Hepatocyte (in vitro differentiated cells): ENCODE results near the gene PRDX6. TPM values are rescaled to one million over a fixed set of nuclear protein-coding genes. Genes with fewer than 3 reads are reported as not detected.

Source experiments
- DNase-seq: peaks from one replicate; pipeline ENCODE4 v3.0.0-alpha.2; 2016; ENCODE audit warnings: low spot score
- H2AFZ ChIP-seq: fragments of 200-600 bp; sonication (generic); 2 replicates; pipeline ENCODE4 v1.6.0; 2016; ENCODE audit warnings: antibody characterized with exemption, mild to moderate bottlenecking
- H3K27ac ChIP-seq: fragments of 200-600 bp; sonication (generic); 2 replicates; pipeline ENCODE4 v1.5.1; 2016; ENCODE audit warnings: mild to moderate bottlenecking
- H3K27me3 ChIP-seq: fragments of 200-600 bp; sonication (generic); 2 replicates; pipeline ENCODE4 v1.6.1; 2016
- H3K36me3 ChIP-seq: fragments of 200-600 bp; sonication (generic); replicated peaks from 2 replicates; pipeline ENCODE4 v1.5.1; 2016; ENCODE audit warnings: low read depth; ENCODE audit not compliant: insufficient read depth
- H3K4me1 ChIP-seq: fragments of 200-600 bp; sonication (generic); 2 replicates; pipeline ENCODE4 v1.5.1; 2016; ENCODE audit warnings: mild to moderate bottlenecking, moderate library complexity; ENCODE audit not compliant: insufficient read depth
- H3K4me2 ChIP-seq: fragments of 200-600 bp; sonication (generic); 2 replicates; pipeline ENCODE4 v1.6.0; 2016
- H3K4me3 ChIP-seq: fragments of 200-600 bp; sonication (generic); 2 replicates; pipeline ENCODE4 v1.5.1; 2016; ENCODE audit warnings: mild to moderate bottlenecking
- H3K79me2 ChIP-seq: fragments of 200-600 bp; sonication (generic); 2 replicates; pipeline ENCODE4 v1.6.0; 2017; ENCODE audit warnings: mild to moderate bottlenecking
- H3K9me2 ChIP-seq: fragments of 200-600 bp; sonication (generic); replicated peaks from 2 replicates; pipeline ENCODE4 v1.6.0; 2017; ENCODE audit warnings: mild to moderate bottlenecking; ENCODE audit not compliant: insufficient read depth
- H3K9me3 ChIP-seq: fragments of 200-600 bp; sonication (generic); 2 replicates; pipeline ENCODE4 v1.5.1; 2016; ENCODE audit warnings: low read depth, mild to moderate bottlenecking
- H4K20me1 ChIP-seq: fragments of 200-600 bp; sonication (generic); 2 replicates; pipeline ENCODE4 v1.6.0; 2016; ENCODE audit warnings: mild to moderate bottlenecking; ENCODE audit not compliant: insufficient read depth, poor library complexity, severe bottlenecking
- EZH2 ChIP-seq: fragments of 200-600 bp; sonication (generic); IDR thresholded peaks from 2 replicates; pipeline ENCODE4 v1.6.1; 2016; ENCODE audit warnings: antibody characterized with exemption, mild to moderate bottlenecking, borderline replicate concordance
- EZH2phosphoT487 ChIP-seq: fragments of 200-600 bp; sonication (generic); IDR thresholded peaks from one replicate; pipeline ENCODE4 v1.6.1; 2018; ENCODE audit warnings: antibody characterized with exemption, mild to moderate bottlenecking, low read depth, moderate library complexity; ENCODE audit not compliant: unreplicated experiment, severe bottlenecking
- WGBS: methylation state at CpG from one replicate; pipeline ENCODE4 v1.1.6; 2016; ENCODE audit warnings: low lambda C conversion rate; ENCODE audit errors: missing lambda C conversion rate; 5-methylcytosine and 5-hydroxymethylcytosine counted together
- polyA plus RNA-seq: library from polyadenylated mRNA; unstranded; fragments of >200 nt; fragmentation: Nextera tagmentation; extraction: Ambion mirVana; gene quantifications from 2 replicates; pipeline ENCODE4 v1.2.1, GENCODE V29; 2016
- total RNA-seq: library from RNA; depleted of rRNA; stranded (reverse); fragments of >200 nt; gene quantifications from 2 replicates; pipeline ENCODE4 v1.2.3, GENCODE V29; 2014
- TF ChIP-seq, protein P1 (sequence below): fragments of 200-600 bp; sonication (generic); IDR thresholded peaks from 2 replicates; pipeline ENCODE4 v1.5.1; 2016; ENCODE audit warnings: antibody characterized with exemption, mild to moderate bottlenecking; ENCODE audit not compliant: poor library complexity

PRDX6 gene
- total and polyA plus RNA-seq, 2 experiments from 2014 or later: 350 to 400 TPM

DNA sequence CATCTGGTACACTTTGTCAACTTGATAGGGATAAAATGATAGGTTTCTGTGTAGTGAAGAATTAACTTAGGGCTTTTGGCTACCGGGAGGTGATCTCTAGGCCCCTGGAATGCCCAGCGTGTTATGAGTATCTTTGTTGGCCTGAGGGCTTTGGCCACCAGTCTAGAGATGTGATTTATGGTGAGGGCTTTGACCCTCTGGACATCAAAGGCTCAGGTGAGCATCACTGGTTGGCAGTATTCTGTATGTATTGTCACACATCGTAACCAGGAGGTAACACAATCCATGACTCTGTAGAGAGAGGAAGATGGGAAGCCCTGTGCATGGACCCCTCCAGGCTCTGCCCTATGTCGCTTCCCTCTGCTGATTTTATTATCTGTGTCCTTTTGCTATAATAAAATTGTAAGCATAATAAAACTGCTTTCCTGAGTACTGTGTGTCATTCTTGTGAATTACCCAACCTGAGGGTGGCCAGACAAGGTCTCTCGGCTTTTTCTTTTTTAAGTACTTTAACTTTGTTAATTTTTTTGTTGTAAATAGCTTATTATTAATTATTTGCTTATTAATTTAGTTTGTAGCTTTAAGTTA, 40.2 kb upstream of the PRDX6 start:
- no peaks in the 10 kb centered on the region for H3K27me3 ChIP-seq
- no peak overlapping the region for H2AFZ ChIP-seq
- H3K36me3 ChIP-seq: no peaks in the 10 kb centered on the region
- no peaks in the 10 kb centered on the region for H3K9me2 ChIP-seq
- H3K27ac ChIP-seq: no peak overlapping the region
- no peaks in the 10 kb centered on the region for H3K4me1 ChIP-seq
- H3K4me3 ChIP-seq: no peak overlapping the region
- 86% methylated on average over 5 of the region's 5 CpGs for WGBS
- DNase-seq: no peak
- H4K20me1 ChIP-seq: no peaks in the 10 kb centered on the region
- no peak overlapping the region for H3K4me2 ChIP-seq
- H3K9me3 ChIP-seq: no peaks in the 10 kb centered on the region
- no peaks in the 10 kb centered on the region for H3K79me2 ChIP-seq
- TF ChIP-seq, protein P1, sequence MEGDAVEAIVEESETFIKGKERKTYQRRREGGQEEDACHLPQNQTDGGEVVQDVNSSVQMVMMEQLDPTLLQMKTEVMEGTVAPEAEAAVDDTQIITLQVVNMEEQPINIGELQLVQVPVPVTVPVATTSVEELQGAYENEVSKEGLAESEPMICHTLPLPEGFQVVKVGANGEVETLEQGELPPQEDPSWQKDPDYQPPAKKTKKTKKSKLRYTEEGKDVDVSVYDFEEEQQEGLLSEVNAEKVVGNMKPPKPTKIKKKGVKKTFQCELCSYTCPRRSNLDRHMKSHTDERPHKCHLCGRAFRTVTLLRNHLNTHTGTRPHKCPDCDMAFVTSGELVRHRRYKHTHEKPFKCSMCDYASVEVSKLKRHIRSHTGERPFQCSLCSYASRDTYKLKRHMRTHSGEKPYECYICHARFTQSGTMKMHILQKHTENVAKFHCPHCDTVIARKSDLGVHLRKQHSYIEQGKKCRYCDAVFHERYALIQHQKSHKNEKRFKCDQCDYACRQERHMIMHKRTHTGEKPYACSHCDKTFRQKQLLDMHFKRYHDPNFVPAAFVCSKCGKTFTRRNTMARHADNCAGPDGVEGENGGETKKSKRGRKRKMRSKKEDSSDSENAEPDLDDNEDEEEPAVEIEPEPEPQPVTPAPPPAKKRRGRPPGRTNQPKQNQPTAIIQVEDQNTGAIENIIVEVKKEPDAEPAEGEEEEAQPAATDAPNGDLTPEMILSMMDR: no peak
- TF ChIP-seq EZH2: no peak
- no peak for TF ChIP-seq EZH2phosphoT487

DNA sequence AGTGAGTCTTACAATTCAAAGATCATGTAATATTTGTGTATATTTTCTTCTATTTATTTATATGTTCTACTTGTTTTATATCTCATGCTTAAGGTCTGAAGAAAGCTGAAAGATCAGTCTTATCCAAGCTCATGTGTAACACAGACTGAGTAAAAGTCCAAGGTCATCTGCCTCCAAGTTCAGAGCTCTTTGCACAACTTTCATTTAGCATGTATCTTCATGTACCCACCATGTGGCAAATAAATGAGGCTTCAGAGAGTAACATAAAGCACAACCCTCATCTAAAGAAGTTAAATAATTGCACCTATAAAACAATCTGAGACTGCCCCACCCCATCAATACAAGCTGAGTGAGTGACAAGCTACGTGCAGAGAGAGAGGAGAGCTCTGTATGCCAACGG, 38.5 kb upstream of the PRDX6 start:
- H3K79me2 ChIP-seq: peaks cover 4% of the 10 kb centered on the region
- WGBS: 58% methylated on average over 2 of the region's 2 CpGs
- DNase-seq: no peak

DNA sequence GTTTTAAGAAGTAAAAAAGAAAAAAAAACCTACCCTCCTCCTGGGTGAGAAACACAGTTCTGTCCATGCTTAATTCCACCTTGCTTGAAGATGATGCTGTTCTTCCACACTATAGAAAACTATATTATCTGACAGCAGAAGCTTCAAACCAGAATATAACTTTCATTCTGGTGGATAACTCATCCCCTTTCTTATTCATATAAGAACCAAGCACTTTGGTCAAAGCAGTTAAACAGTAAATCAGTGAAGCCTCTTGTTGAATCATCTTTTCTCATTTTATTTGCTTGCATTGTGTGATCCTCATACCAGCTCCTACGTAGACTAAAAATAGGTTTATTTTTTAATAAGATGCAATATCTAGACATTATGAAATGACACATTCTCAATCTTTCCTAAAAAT, 36.7 kb upstream of the PRDX6 start:
- Histone ChIP-seq H2AFZ (no peak overlapping the region), H3K27me3 (no peaks in the 10 kb centered on the region), H3K36me3 (no peaks in the 10 kb centered on the region), H3K9me2 (no peaks in the 10 kb centered on the region), H3K4me1 (no peaks in the 10 kb centered on the region), H3K4me2 (no peak overlapping the region), H4K20me1 (no peaks in the 10 kb centered on the region), H3K4me3 (no peak overlapping the region), H3K27ac (no peak overlapping the region), H3K79me2 (peaks cover 9% of the 10 kb centered on the region), H3K9me3 (no peaks in the 10 kb centered on the region)
- no peak for DNase-seq
- TF ChIP-seq, protein P1: no peak
- WGBS: 97% methylated on average over 1 of the region's 1 CpG

More for the DNA sequence above, 38.5 kb upstream of the PRDX6 start:
- Histone ChIP-seq H3K4me3 (no peak overlapping the region), H3K9me3 (no peaks in the 10 kb centered on the region), H3K27me3 (no peaks in the 10 kb centered on the region), H3K27ac (no peak overlapping the region), H3K9me2 (no peaks in the 10 kb centered on the region), H4K20me1 (no peaks in the 10 kb centered on the region), H2AFZ (no peak overlapping the region), H3K4me2 (peak overlapping the region; percentile 3), H3K4me1 (no peaks in the 10 kb centered on the region), H3K36me3 (no peaks in the 10 kb centered on the region)
- TF ChIP-seq, protein P1: no peak
- no peak for TF ChIP-seq EZH2
- TF ChIP-seq EZH2phosphoT487: no peak

DNA sequence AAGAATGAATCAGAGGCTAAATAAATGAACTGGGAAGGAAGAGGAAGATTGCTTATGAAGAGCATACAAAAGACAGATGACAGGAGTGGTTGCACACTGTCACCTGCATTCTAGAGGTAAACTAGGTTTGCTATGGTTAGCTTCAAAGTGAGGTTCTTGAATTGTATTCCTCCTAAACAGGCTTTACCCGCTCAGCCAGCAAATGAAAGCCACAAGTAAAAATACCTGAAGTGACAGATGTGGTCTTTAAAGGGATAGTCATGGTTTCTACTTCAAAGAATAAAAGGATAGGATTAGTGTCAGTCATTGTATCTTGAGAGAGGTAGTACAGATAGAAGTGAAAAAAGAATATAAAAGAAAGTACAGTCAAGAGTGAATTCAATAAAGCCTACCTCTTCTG, 32.4 kb upstream of the PRDX6 start:
- DNase-seq: no peak
- WGBS: 71% methylated on average over 1 of the region's 1 CpG
- no peaks in the 10 kb centered on the region for H3K4me1 ChIP-seq
- no peaks in the 10 kb centered on the region for H3K36me3 ChIP-seq
- H3K4me3 ChIP-seq: no peak overlapping the region
- no peaks in the 10 kb centered on the region for H3K9me2 ChIP-seq
- H3K9me3 ChIP-seq: no peaks in the 10 kb centered on the region
- no peak overlapping the region for H2AFZ ChIP-seq
- TF ChIP-seq EZH2phosphoT487 (no peak), EZH2 (no peak)
- TF ChIP-seq, protein P1: no peak
- no peaks in the 10 kb centered on the region for H3K27me3 ChIP-seq
- peak overlapping the region; percentile 32 for H3K27ac ChIP-seq
- H3K4me2 ChIP-seq: peak overlapping the region; percentile 35
- H3K79me2 ChIP-seq: peaks cover 16% of the 10 kb centered on the region
- no peaks in the 10 kb centered on the region for H4K20me1 ChIP-seq
